ENCODE results near the gene AOPEP. TPM values are rescaled to one million over a fixed set of nuclear protein-coding genes. Genes with fewer than 3 reads are reported as not detected.
A peak's percentile ranks its signal among the peaks of the same experiment; 100 is the strongest.

The AOPEP gene
- total RNA-seq, 1 experiment from 2014 or later: 15.0 TPM

DNA sequence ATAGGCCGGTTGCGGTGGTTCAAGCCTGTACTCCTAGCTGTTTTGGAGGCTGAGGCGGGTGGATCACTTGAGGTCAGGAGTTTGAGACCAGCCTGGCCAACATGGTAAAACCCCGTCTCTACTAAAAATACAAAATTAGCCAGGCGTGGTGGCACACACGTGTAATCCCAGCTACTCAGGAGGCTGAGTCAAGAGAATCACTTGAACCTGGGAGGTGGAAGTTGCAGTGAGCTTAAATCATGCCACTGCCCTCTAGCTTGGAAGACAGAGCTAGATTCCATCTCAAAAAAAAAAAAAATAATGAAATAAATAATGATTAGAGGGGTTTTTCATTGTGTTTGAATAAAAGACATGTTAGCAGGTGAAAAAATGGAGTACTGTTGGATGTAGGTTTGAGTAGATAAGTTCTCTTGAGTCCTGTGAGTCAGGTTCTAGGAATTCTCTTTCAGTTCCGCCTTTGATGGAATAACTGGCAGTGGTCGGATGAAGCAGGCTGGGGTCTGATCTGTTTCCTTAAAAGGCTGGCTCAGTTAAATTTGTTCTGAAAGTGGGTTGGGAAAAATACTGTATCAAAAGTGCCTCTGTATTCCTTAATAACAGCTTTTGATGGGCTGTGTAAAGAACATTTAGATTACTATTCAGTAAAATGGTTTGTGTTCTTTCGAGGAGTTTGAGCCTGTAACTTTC lies 73.2 kb downstream of the AOPEP start:
- H2BK20ac ChIP-seq (ENCODE audit: low read depth, low read length, poor library complexity, severe bottlenecking): no peak overlapping the region
- no peak overlapping the region for H4K8ac ChIP-seq (replicated peaks; ENCODE audit: insufficient read length, low read depth, low read length)
- Mint-ChIP-seq H3K36me3 (ENCODE audit: insufficient read depth in 1 of 3, low read depth in 3 of 3) (peaks cover 4 to 12% (median 4%) of the 10 kb centered on the region in 3 experiments), H3K4me1 (peaks cover 0 to 2% of the 10 kb centered on the region in 2 experiments; a peak in 1 of 4 replicates), H3K9me3 (no peaks in the 10 kb centered on the region), H3K27ac (0 out of 7 replicates have a peak overlapping the region, but pooled peaks of 1 of the 3 experiments have one; percentile 33), H3K4me3 (no peak overlapping the region), H3K27me3 (ENCODE audit: low read depth) (no peaks in the 10 kb centered on the region)
- H2AFZ ChIP-seq (ENCODE audit: low read length): no peak overlapping the region
- no peak overlapping the region for H4K5ac ChIP-seq (ENCODE audit: insufficient read length, low read depth, low read length)
- no peak overlapping the region for H2BK120ac ChIP-seq (ENCODE audit: low read depth, low read length, poor library complexity, severe bottlenecking)
- no peaks in the 10 kb centered on the region for H4K20me1 ChIP-seq (ENCODE audit: control insufficient read depth, insufficient read depth, insufficient read length)
- DNase-seq: no peak
- H3K18ac ChIP-seq (ENCODE audit: insufficient read length, low read depth, low read length): no peak overlapping the region
- H3K56ac ChIP-seq (ENCODE audit: insufficient read length, low read depth, low read length): no peak overlapping the region
- H3K4ac ChIP-seq (ENCODE audit: low read depth, low read length): no peak overlapping the region
- no peaks in the 10 kb centered on the region for H3K79me2 ChIP-seq (ENCODE audit: insufficient read depth, low read length)
- no peak overlapping the region for H2AK5ac ChIP-seq (ENCODE audit: insufficient read length, low read length)
- WGBS (ENCODE audit: extremely low coverage, insufficient read length, low lambda C conversion rate): no CpG with 5 or more reads among the region's 9 CpGs
- H2BK5ac ChIP-seq (ENCODE audit: insufficient read length, low read length): no peak overlapping the region
- no peaks in the 10 kb centered on the region for H3K4me1 ChIP-seq (ENCODE audit: insufficient read depth, low read length)
- no peak overlapping the region for H3K4me2 ChIP-seq (ENCODE audit: insufficient read depth, insufficient read length, low read length)
- no peak overlapping the region for H3K23ac ChIP-seq (ENCODE audit: insufficient read length, low read depth, low read length)
- no peak overlapping the region for H2BK12ac ChIP-seq (ENCODE audit: insufficient read length, low read depth, low read length)
- TF ChIP-seq CTCF (conservative IDR thresholded peaks at IDR 0.05): no peak
- no peak overlapping the region for H3K27ac ChIP-seq (ENCODE audit: insufficient read length, low read depth, low read length)
- H3K27me3 ChIP-seq (ENCODE audit: insufficient read depth, low read length): no peaks in the 10 kb centered on the region
- H3K14ac ChIP-seq (ENCODE audit: insufficient read depth, low read length): no peak overlapping the region
- no peaks in the 10 kb centered on the region for H3K79me1 ChIP-seq (ENCODE audit: insufficient read depth, low read depth, low read length, poor library complexity, severe bottlenecking)
- H3K23me2 ChIP-seq (ENCODE audit: insufficient read length, low read depth, low read length, poor library complexity, severe bottlenecking): no peaks in the 10 kb centered on the region
- no peak overlapping the region for H2BK15ac ChIP-seq (ENCODE audit: low read depth, low read length)
- no peak overlapping the region for H3T11ph ChIP-seq (ENCODE audit: low read length)
- no peak overlapping the region for H3K9ac ChIP-seq (ENCODE audit: extremely low read depth, insufficient read length, low read length)
- no peak overlapping the region for H4K91ac ChIP-seq (ENCODE audit: insufficient read length, low read depth, low read length)
- H3K9me3 ChIP-seq (ENCODE audit: control insufficient read depth, low read depth, low read length): no peaks in the 10 kb centered on the region
